H9 (cell line): ENCODE measurements around the gene WSCD1. TPM values are rescaled to one million over a fixed set of nuclear protein-coding genes. Genes with fewer than 3 reads are reported as not detected.

Source experiments
- DNase-seq: peaks from one replicate; pipeline ENCODE4 v3.0.0-alpha.2; 2017
- H2AFZ ChIP-seq: one replicate; pipeline ENCODE4 v1.6.1; 2013; ENCODE audit warnings: mild to moderate bottlenecking, low read length, control low read depth, moderate library complexity
- H2AK5ac ChIP-seq: 2 replicates; pipeline ENCODE4 v1.6.1; 2013; ENCODE audit warnings: low read length, control low read depth, mixed read lengths; ENCODE audit not compliant: insufficient read length
- H2BK120ac ChIP-seq: one replicate; pipeline ENCODE4 v1.6.1; 2013; ENCODE audit warnings: low read depth, mild to moderate bottlenecking, low read length, control low read depth, inconsistent platforms; ENCODE audit not compliant: poor library complexity, severe bottlenecking
- H2BK12ac ChIP-seq: 2 replicates; pipeline ENCODE4 v1.6.1; 2013; ENCODE audit warnings: low read length, control low read depth, mixed read lengths, low read depth; ENCODE audit not compliant: insufficient read length
- H2BK15ac ChIP-seq: 2 replicates; pipeline ENCODE4 v1.6.1; 2013; ENCODE audit warnings: low read depth, low read length, control low read depth
- H2BK20ac ChIP-seq: one replicate; pipeline ENCODE4 v1.6.1; 2013; ENCODE audit warnings: low read depth, mild to moderate bottlenecking, low read length, control low read depth, inconsistent platforms; ENCODE audit not compliant: poor library complexity, severe bottlenecking
- H2BK5ac ChIP-seq: 2 replicates; pipeline ENCODE4 v1.6.1; 2013; ENCODE audit warnings: low read length, control low read depth, mixed read lengths; ENCODE audit not compliant: insufficient read length
- H3K14ac ChIP-seq: 2 replicates; pipeline ENCODE4 v1.6.1; 2013; ENCODE audit warnings: low read length, control low read depth; ENCODE audit not compliant: insufficient read depth
- H3K18ac ChIP-seq: 2 replicates; pipeline ENCODE4 v1.6.1; 2013; ENCODE audit warnings: low read depth, mild to moderate bottlenecking, mixed read lengths, low read length, control low read depth; ENCODE audit not compliant: insufficient read length
- H3K23ac ChIP-seq: 2 replicates; pipeline ENCODE4 v1.6.1; 2013; ENCODE audit warnings: low read length, control low read depth, mixed read lengths, low read depth; ENCODE audit not compliant: insufficient read length
- H3K23me2 ChIP-seq: 2 replicates; pipeline ENCODE4 v1.6.1; 2013; ENCODE audit warnings: low read depth, mild to moderate bottlenecking, mixed read lengths, low read length, control low read depth; ENCODE audit not compliant: insufficient read length, poor library complexity, severe bottlenecking
- H3K27ac ChIP-seq: 2 replicates; pipeline ENCODE4 v1.5.1; 2013; ENCODE audit warnings: low read length, control low read depth, mixed read lengths, low read depth; ENCODE audit not compliant: insufficient read length
- H3K27me3 ChIP-seq: 2 replicates; pipeline ENCODE4 v1.6.1; 2013; ENCODE audit warnings: low read length, control low read depth, inconsistent platforms; ENCODE audit not compliant: insufficient read depth
- H3K4ac ChIP-seq: 2 replicates; pipeline ENCODE4 v1.6.1; 2013; ENCODE audit warnings: low read depth, mild to moderate bottlenecking, control low read depth, inconsistent platforms, low read length, moderate library complexity
- H3K4me1 ChIP-seq: 2 replicates; pipeline ENCODE4 v1.6.1; 2013; ENCODE audit warnings: low read length, control low read depth, inconsistent platforms; ENCODE audit not compliant: insufficient read depth
- H3K4me2 ChIP-seq: 2 replicates; pipeline ENCODE4 v1.6.1; 2013; ENCODE audit warnings: low read length, control low read depth, mixed read lengths; ENCODE audit not compliant: insufficient read length, insufficient read depth
- H3K56ac ChIP-seq: 2 replicates; pipeline ENCODE4 v1.6.1; 2013; ENCODE audit warnings: low read depth, mild to moderate bottlenecking, mixed read lengths, low read length, control low read depth; ENCODE audit not compliant: insufficient read length
- H3K79me1 ChIP-seq: 2 replicates; pipeline ENCODE4 v1.6.1; 2013; ENCODE audit warnings: low read depth, mild to moderate bottlenecking, moderate library complexity, low read length, control low read depth, inconsistent platforms; ENCODE audit not compliant: insufficient read depth, poor library complexity, severe bottlenecking
- H3K79me2 ChIP-seq: 2 replicates; pipeline ENCODE4 v1.6.1; 2013; ENCODE audit warnings: low read length, control low read depth, inconsistent platforms; ENCODE audit not compliant: insufficient read depth
- H3K9ac ChIP-seq: 2 replicates; pipeline ENCODE4 v1.6.1; 2013; ENCODE audit warnings: low read length, control low read depth, mixed read lengths; ENCODE audit not compliant: insufficient read length; ENCODE audit errors: extremely low read depth
- H3K9me3 ChIP-seq: one replicate; pipeline ENCODE4 v1.6.1; 2013; ENCODE audit warnings: low read depth, low read length, inconsistent platforms; ENCODE audit not compliant: control insufficient read depth
- H3T11ph ChIP-seq: one replicate; pipeline ENCODE4 v1.6.1; 2013; ENCODE audit warnings: mild to moderate bottlenecking, low read length, control low read depth, inconsistent platforms
- H4K20me1 ChIP-seq: one replicate; pipeline ENCODE4 v1.6.1; 2013; ENCODE audit not compliant: control insufficient read depth, insufficient read length, insufficient read depth
- H4K5ac ChIP-seq: 2 replicates; pipeline ENCODE4 v1.6.1; 2013; ENCODE audit warnings: low read depth, mild to moderate bottlenecking, mixed read lengths, low read length, control low read depth; ENCODE audit not compliant: insufficient read length
- H4K8ac ChIP-seq: replicated peaks from 2 replicates; pipeline ENCODE4 v1.6.1; 2013; ENCODE audit warnings: low read length, control low read depth, mixed read lengths, low read depth; ENCODE audit not compliant: insufficient read length
- H4K91ac ChIP-seq: 2 replicates; pipeline ENCODE4 v1.6.1; 2013; ENCODE audit warnings: low read depth, mild to moderate bottlenecking, moderate library complexity, mixed read lengths, low read length, control low read depth; ENCODE audit not compliant: insufficient read length
- H3K27ac Mint-ChIP-seq, 3 experiments: 2 replicates in 2 of 3; 3 replicates in 1 of 3; pipeline ENCODE4 v1.8.0; 2020 to 2021; ENCODE audit warnings: mixed read lengths in 3 of 3, mild to moderate bottlenecking in 1 of 3, moderate library complexity in 1 of 3
- H3K27me3 Mint-ChIP-seq: 2 replicates; pipeline ENCODE4 v1.8.0; 2021; ENCODE audit warnings: low read depth, mild to moderate bottlenecking, moderate library complexity, mixed read lengths
- H3K36me3 Mint-ChIP-seq, 3 experiments: 2 replicates in 2 of 3; 3 replicates in 1 of 3; pipeline ENCODE4 v1.8.0; 2020 to 2021; ENCODE audit warnings: low read depth in 3 of 3, mixed read lengths in 3 of 3; ENCODE audit not compliant: insufficient read depth in 1 of 3
- H3K4me1 Mint-ChIP-seq, 2 experiments: 2 replicates each; pipeline ENCODE4 v1.8.0; 2020; ENCODE audit warnings: mixed read lengths in 2 of 2
- H3K4me3 Mint-ChIP-seq, 2 experiments: 2 replicates in 1 of 2; 3 replicates in 1 of 2; pipeline ENCODE4 v1.8.0; 2020 to 2021; ENCODE audit warnings: mild to moderate bottlenecking in 2 of 2, mixed read lengths in 2 of 2, moderate library complexity in 1 of 2
- H3K9me3 Mint-ChIP-seq, 2 experiments: 2 replicates in 1 of 2; 3 replicates in 1 of 2; pipeline ENCODE4 v1.8.0; 2020; ENCODE audit warnings: mild to moderate bottlenecking in 2 of 2, mixed read lengths in 2 of 2, moderate library complexity in 1 of 2
- CTCF ChIP-seq: fragments of 200-600 bp; sonication (generic); conservative IDR thresholded peaks from 3 replicates; pipeline ENCODE4 v1.8.0; 2021; ENCODE audit warnings: antibody characterized with exemption, mild to moderate bottlenecking
- WGBS: extraction: QIAGEN DNeasy Blood & Tissue Kit; methylation state at CpG from one replicate; pipeline ENCODE4 v1.1.7; 2013; ENCODE audit warnings: missing lambda C conversion rate, low lambda C conversion rate, mixed read lengths; ENCODE audit not compliant: insufficient read length; ENCODE audit errors: extremely low coverage; 5-methylcytosine and 5-hydroxymethylcytosine counted together
- total RNA-seq: library from RNA; stranded (reverse); gene quantifications from 2 replicates; pipeline ENCODE4 v1.2.1, GENCODE V29; 2021

Gene WSCD1
- total RNA-seq, 1 experiment from 2014 or later: 33.6 TPM

- no peak overlapping the region for H2BK120ac ChIP-seq
- Mint-ChIP-seq H3K36me3 (no peaks in the 10 kb centered on the region), H3K27ac (no peak overlapping the region), H3K27me3 (no peaks in the 10 kb centered on the region; the same call in none of the 2 replicates), H3K4me1 (peaks cover 2 to 5% of the 10 kb centered on the region in 2 experiments; a peak in 3 of 4 replicates), H3K9me3 (no peaks in the 10 kb centered on the region; a peak in 1 of 5 replicates), H3K4me3 (no peak overlapping the region; a peak in 1 of 5 replicates)
- no peak for DNase-seq
- no peaks in the 10 kb centered on the region for H3K9me3 ChIP-seq
- no peaks in the 10 kb centered on the region for H3K27me3 ChIP-seq
- H3K4me1 ChIP-seq: no peaks in the 10 kb centered on the region
- H2BK20ac ChIP-seq: no peak overlapping the region
- no peak overlapping the region for H2BK5ac ChIP-seq
- no peak overlapping the region for H3K27ac ChIP-seq
- H3K23ac ChIP-seq: no peak overlapping the region
- no peak overlapping the region for H3K4ac ChIP-seq
- H3K4me2 ChIP-seq: no peak overlapping the region
- H3K23me2 ChIP-seq: no peaks in the 10 kb centered on the region
- H3K9ac ChIP-seq: no peak overlapping the region
- no peaks in the 10 kb centered on the region for H3K79me1 ChIP-seq
- H3K79me2 ChIP-seq: no peaks in the 10 kb centered on the region
- H4K20me1 ChIP-seq: no peaks in the 10 kb centered on the region
- no peak overlapping the region for H2BK12ac ChIP-seq
- no peak overlapping the region for H3K18ac ChIP-seq
- no peak overlapping the region for H2AK5ac ChIP-seq
- H2AFZ ChIP-seq: no peak overlapping the region
- no peak overlapping the region for H2BK15ac ChIP-seq
- H3K56ac ChIP-seq: no peak overlapping the region
- TF ChIP-seq CTCF: no peak
- H3K14ac ChIP-seq: no peak overlapping the region
- no CpG with 5 or more reads among the region's 3 CpGs for WGBS
- no peak overlapping the region for H4K8ac ChIP-seq
- no peak overlapping the region for H4K5ac ChIP-seq
- H3T11ph ChIP-seq: no peak overlapping the region
- H4K91ac ChIP-seq: no peak overlapping the region
These were observed 17.3 kb upstream of the WSCD1 start for GRCh38 chr17:6052926-6053325.
